SK-N-SH (cell line): Measurements from ENCODE around the gene UCP3.

Experiments
- POLR2AphosphoS5 ChIP-seq: IDR thresholded peaks from 2 replicates; pipeline ENCODE4 v1.6.1; 2012; ENCODE audit warnings: low read depth, low read length
- ZBTB33 ChIP-seq: IDR thresholded peaks from 2 replicates; pipeline ENCODE4 v1.4.0; 2012; ENCODE audit warnings: low read depth, borderline replicate concordance

GRCh38 chr11:73950869-73951710, 57.8 kb downstream of the UCP3 start, which contains the start of gene DNAJB13:
- TF ChIP-seq POLR2AphosphoS5 (no peak), ZBTB33 (no peak)
